ENCODE data around the gene BNIPL. TPM values are rescaled to one million over a fixed set of nuclear protein-coding genes. Genes with fewer than 3 reads are reported as not detected.
A peak's percentile ranks its signal among the peaks of the same experiment; 100 is the strongest.

The BNIPL gene
- total and polyA plus RNA-seq, 2 of the 13 experiments (the other 11 are each of a cell fraction or from before 2014, with no cell fraction given): 0.40 to 1.1 TPM

DNA sequence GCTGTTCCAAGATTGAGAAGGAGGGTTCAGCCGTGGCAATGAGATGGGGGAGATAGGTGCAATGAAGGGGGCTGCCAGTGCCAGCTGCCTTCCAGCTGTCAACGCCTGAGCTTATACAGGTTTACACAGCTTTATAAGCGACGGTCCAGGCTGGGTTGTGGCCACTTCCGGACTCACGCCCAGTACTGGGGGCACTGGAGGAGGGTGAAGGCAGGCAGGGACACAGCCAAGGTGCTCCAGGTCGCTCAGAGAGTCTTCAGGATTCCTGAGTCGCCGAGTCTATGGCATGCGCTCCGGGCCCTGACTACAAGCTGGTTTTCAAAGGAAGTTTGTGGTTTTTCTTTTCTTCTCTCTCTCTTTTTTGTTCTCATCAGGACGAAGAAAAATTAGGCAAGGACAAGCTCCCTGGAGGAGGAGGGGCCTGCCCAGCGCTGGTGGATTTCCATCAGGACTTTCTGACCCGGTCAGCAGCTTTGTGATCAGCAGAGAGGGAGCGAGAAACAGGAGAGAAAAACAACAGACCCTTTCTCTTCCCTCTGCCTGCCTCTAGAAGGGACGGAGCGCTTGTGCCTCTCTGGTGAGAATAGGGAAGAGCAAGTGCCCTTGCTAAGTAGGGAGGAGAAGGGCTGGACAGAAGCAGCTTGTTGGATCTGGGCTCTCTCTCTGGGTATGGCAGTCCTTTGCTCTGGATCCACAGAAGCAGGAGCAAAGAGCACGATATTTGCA is 29.9 kb upstream of the BNIPL start, which contains the start of gene MINDY1 (continued):
- TF ChIP-seq, protein P1, sequence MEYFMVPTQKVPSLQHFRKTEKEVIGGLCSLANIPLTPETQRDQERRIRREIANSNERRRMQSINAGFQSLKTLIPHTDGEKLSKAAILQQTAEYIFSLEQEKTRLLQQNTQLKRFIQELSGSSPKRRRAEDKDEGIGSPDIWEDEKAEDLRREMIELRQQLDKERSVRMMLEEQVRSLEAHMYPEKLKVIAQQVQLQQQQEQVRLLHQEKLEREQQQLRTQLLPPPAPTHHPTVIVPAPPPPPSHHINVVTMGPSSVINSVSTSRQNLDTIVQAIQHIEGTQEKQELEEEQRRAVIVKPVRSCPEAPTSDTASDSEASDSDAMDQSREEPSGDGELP (IDR thresholded peaks at IDR 0.05; ENCODE audit: borderline replicate concordance, low read depth): peak; percentile 54; the same call in 1 of the 2 replicates
- TF ChIP-seq RNF2 (conservative IDR thresholded peaks at IDR 0.05; ENCODE audit: low read depth) (no peak), HOXA3 (CRISPR knock-in tag; IDR thresholded peaks at IDR 0.05) (no peak), ZNF451 (CRISPR knock-in tag; IDR thresholded peaks at IDR 0.05) (no peak), TRIM24 (CRISPR knock-in tag; IDR thresholded peaks at IDR 0.05) (no peak), WIZ (CRISPR knock-in tag; IDR thresholded peaks at IDR 0.05) (no peak), ZNF776 (CRISPR knock-in tag; IDR thresholded peaks at IDR 0.05) (no peak), SSRP1 (CRISPR knock-in tag; IDR thresholded peaks at IDR 0.05) (no peak), FOSL1 (CRISPR knock-in tag; IDR thresholded peaks at IDR 0.05; ENCODE audit: borderline replicate concordance) (no peak), REL (CRISPR knock-in tag; conservative IDR thresholded peaks at IDR 0.05) (no peak), RARA (CRISPR knock-in tag; IDR thresholded peaks at IDR 0.05) (no peak), ISX (CRISPR knock-in tag; conservative IDR thresholded peaks at IDR 0.05) (no peak), ZNF253 (CRISPR knock-in tag; IDR thresholded peaks at IDR 0.05; ENCODE audit: borderline replicate concordance) (no peak), ZSCAN21 (CRISPR knock-in tag; IDR thresholded peaks at IDR 0.05; ENCODE audit: borderline replicate concordance) (no peak), RFXANK (CRISPR knock-in tag; IDR thresholded peaks at IDR 0.05) (0 out of 2 replicates have a peak, but pooled peaks have one; percentile 38), KLF11 (CRISPR knock-in tag; IDR thresholded peaks at IDR 0.05) (no peak), ZNF598 (CRISPR knock-in tag; IDR thresholded peaks at IDR 0.05; ENCODE audit: borderline replicate concordance) (no peak), KAT8 (CRISPR knock-in tag; IDR thresholded peaks at IDR 0.05) (peak; percentile 37), NFYC (CRISPR knock-in tag; IDR thresholded peaks at IDR 0.05) (no peak)
- TF ChIP-seq, protein P2, sequence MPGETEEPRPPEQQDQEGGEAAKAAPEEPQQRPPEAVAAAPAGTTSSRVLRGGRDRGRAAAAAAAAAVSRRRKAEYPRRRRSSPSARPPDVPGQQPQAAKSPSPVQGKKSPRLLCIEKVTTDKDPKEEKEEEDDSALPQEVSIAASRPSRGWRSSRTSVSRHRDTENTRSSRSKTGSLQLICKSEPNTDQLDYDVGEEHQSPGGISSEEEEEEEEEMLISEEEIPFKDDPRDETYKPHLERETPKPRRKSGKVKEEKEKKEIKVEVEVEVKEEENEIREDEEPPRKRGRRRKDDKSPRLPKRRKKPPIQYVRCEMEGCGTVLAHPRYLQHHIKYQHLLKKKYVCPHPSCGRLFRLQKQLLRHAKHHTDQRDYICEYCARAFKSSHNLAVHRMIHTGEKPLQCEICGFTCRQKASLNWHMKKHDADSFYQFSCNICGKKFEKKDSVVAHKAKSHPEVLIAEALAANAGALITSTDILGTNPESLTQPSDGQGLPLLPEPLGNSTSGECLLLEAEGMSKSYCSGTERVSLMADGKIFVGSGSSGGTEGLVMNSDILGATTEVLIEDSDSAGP (CRISPR knock-in tag; IDR thresholded peaks at IDR 0.05; ENCODE audit: borderline replicate concordance): peak; percentile 54; the same call in 1 of the 2 replicates
- TF ChIP-seq, protein P3, sequence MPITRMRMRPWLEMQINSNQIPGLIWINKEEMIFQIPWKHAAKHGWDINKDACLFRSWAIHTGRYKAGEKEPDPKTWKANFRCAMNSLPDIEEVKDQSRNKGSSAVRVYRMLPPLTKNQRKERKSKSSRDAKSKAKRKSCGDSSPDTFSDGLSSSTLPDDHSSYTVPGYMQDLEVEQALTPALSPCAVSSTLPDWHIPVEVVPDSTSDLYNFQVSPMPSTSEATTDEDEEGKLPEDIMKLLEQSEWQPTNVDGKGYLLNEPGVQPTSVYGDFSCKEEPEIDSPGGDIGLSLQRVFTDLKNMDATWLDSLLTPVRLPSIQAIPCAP (CRISPR knock-in tag; IDR thresholded peaks at IDR 0.05; ENCODE audit: low read depth): no peak
- TF ChIP-seq, protein P4, sequence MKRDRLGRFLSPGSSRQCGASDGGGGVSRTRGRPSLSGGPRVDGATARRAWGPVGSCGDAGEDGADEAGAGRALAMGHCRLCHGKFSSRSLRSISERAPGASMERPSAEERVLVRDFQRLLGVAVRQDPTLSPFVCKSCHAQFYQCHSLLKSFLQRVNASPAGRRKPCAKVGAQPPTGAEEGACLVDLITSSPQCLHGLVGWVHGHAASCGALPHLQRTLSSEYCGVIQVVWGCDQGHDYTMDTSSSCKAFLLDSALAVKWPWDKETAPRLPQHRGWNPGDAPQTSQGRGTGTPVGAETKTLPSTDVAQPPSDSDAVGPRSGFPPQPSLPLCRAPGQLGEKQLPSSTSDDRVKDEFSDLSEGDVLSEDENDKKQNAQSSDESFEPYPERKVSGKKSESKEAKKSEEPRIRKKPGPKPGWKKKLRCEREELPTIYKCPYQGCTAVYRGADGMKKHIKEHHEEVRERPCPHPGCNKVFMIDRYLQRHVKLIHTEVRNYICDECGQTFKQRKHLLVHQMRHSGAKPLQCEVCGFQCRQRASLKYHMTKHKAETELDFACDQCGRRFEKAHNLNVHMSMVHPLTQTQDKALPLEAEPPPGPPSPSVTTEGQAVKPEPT (CRISPR knock-in tag; IDR thresholded peaks at IDR 0.05; ENCODE audit: low read depth): no peak
- TF ChIP-seq, protein P5, sequence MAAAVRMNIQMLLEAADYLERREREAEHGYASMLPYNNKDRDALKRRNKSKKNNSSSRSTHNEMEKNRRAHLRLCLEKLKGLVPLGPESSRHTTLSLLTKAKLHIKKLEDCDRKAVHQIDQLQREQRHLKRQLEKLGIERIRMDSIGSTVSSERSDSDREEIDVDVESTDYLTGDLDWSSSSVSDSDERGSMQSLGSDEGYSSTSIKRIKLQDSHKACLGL (CRISPR knock-in tag; IDR thresholded peaks at IDR 0.05): no peak
- TF ChIP-seq, protein P6, sequence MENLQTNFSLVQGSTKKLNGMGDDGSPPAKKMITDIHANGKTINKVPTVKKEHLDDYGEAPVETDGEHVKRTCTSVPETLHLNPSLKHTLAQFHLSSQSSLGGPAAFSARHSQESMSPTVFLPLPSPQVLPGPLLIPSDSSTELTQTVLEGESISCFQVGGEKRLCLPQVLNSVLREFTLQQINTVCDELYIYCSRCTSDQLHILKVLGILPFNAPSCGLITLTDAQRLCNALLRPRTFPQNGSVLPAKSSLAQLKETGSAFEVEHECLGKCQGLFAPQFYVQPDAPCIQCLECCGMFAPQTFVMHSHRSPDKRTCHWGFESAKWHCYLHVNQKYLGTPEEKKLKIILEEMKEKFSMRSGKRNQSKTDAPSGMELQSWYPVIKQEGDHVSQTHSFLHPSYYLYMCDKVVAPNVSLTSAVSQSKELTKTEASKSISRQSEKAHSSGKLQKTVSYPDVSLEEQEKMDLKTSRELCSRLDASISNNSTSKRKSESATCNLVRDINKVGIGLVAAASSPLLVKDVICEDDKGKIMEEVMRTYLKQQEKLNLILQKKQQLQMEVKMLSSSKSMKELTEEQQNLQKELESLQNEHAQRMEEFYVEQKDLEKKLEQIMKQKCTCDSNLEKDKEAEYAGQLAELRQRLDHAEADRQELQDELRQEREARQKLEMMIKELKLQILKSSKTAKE (CRISPR knock-in tag; IDR thresholded peaks at IDR 0.05; ENCODE audit: borderline replicate concordance): no peak
